Fibroblast of lung (primary cell): ENCODE data around the gene SCYGR3. TPM values are rescaled to one million over a fixed set of nuclear protein-coding genes. Genes with fewer than 3 reads are reported as not detected.
"Not testable (repeated sequence)": the region's sequence is repeated elsewhere in the genome, so short reads cannot be mapped to it uniquely, and the experiment has no call there.

ENCODE experiments used
- DNase-seq, 2 donors: peaks; one replicate each; pipeline versions ENCODE4 v3.0.0 to v3.0.0-alpha.2; 2010; ENCODE audit warnings: low read depth in 2 of 2
- H2AFZ ChIP-seq: 2 replicates; pipeline ENCODE4 v1.5.1; 2012; ENCODE audit warnings: low read length, control low read depth, inconsistent platforms
- H3K27ac ChIP-seq: 2 replicates; pipeline ENCODE4 v1.5.1; 2011; ENCODE audit warnings: low read length, control low read depth; ENCODE audit not compliant: insufficient read depth
- H3K27me3 ChIP-seq: 2 replicates; pipeline ENCODE4 v1.5.1; 2011; ENCODE audit warnings: mild to moderate bottlenecking, low read length; ENCODE audit not compliant: control insufficient read depth, insufficient read depth
- H3K36me3 ChIP-seq: 2 replicates; pipeline ENCODE4 v1.5.1; 2011; ENCODE audit warnings: low read length; ENCODE audit not compliant: control insufficient read depth, insufficient read depth
- H3K4me1 ChIP-seq: 2 replicates; pipeline ENCODE4 v1.5.1; 2011; ENCODE audit warnings: low read length; ENCODE audit not compliant: control insufficient read depth, insufficient read depth; ENCODE audit errors: extremely low read depth
- H3K4me2 ChIP-seq: 2 replicates; pipeline ENCODE4 v1.5.1; 2011; ENCODE audit warnings: low read length, control low read depth; ENCODE audit not compliant: insufficient read depth; ENCODE audit errors: extremely low read depth
- H3K4me3 ChIP-seq, 4 experiments: fragments of 200-600 bp in 1 of 4; sonication (generic) in 1 of 4; replicated peaks in 1 of 4; 2 replicates each; pipeline ENCODE4 v1.5.1; 2011 to 2016; ENCODE audit warnings: low read length in 4 of 4, low read depth in 3 of 4, mild to moderate bottlenecking in 3 of 4, control low read depth in 2 of 4, inconsistent platforms in 1 of 4, mixed read lengths in 1 of 4; ENCODE audit not compliant: insufficient read depth in 1 of 4; ENCODE audit errors: control extremely low read depth in 1 of 4
- H3K79me2 ChIP-seq: 2 replicates; pipeline ENCODE4 v1.5.1; 2012; ENCODE audit warnings: mild to moderate bottlenecking, low read length, inconsistent platforms; ENCODE audit not compliant: control insufficient read depth, insufficient read depth
- H3K9ac ChIP-seq: 2 replicates; pipeline ENCODE4 v1.5.1; 2011; ENCODE audit warnings: mild to moderate bottlenecking, low read length, control low read depth; ENCODE audit not compliant: insufficient read depth
- H3K9me3 ChIP-seq: 2 replicates; pipeline ENCODE4 v1.5.1; 2012; ENCODE audit warnings: low read depth, low read length; ENCODE audit not compliant: control insufficient read depth, insufficient read depth
- H4K20me1 ChIP-seq: 2 replicates; pipeline ENCODE4 v1.5.1; 2011; ENCODE audit warnings: low read length; ENCODE audit not compliant: control insufficient read depth, insufficient read depth; ENCODE audit errors: extremely low read depth
- CTCF ChIP-seq, 2 donors: IDR thresholded peaks in 1 of 2; conservative IDR thresholded peaks in 1 of 2; 1 replicate in 1 of 2; 2 replicates in 1 of 2; pipeline ENCODE4 v1.5.1; 2011 to 2012; ENCODE audit warnings: low read length in 2 of 2, control low read depth in 1 of 2, inconsistent platforms in 1 of 2, low read depth in 1 of 2, mild to moderate bottlenecking in 1 of 2
- EZH2 ChIP-seq: IDR thresholded peaks from 2 replicates; pipeline ENCODE4 v1.5.1; 2012; ENCODE audit warnings: low read length, control low read depth, mild to moderate bottlenecking; ENCODE audit errors: missing control alignments
- polyA plus RNA-seq, 2 donors: library from polyadenylated mRNA; depleted of rRNA in 1 of 2; stranded (reverse) in 1 of 2; unstranded in 1 of 2; fragments of >200 nt; gene quantifications; 2 replicates each; pipeline ENCODE4 v1.2.1, GENCODE V29; 2011 to 2012; ENCODE audit warnings: missing spikeins in 1 of 2
- total RNA-seq: library from RNA; depleted of rRNA; stranded (reverse); fragments of >200 nt; gene quantifications from 2 replicates; pipeline ENCODE4 v1.2.1, GENCODE V29; 2014

SCYGR3 gene
- total and polyA plus RNA-seq, 2 donors (not counting 1 experiment from before 2014, with no cell fraction given) = not detected

DNA sequence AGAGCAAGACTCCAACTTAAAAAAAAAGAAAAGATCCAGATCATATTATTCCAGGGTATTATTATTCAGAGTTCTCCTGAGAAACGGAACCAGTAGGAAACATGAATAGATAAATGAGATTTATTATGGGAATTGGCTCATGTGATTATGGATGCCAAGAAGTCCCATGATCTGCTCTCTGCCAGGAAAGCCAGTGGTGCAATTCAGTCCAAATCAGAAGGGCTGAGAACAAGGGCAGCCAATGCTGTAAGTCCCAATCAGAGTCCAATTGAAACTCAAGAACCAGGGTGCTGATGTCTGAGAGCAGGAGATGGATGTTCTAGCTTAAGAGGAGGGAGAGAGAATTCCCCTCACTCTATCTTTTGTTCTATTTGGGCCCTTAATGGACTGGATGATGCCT lies 8.2 kb downstream of the SCYGR3 start:
- Histone ChIP-seq H3K27ac (no peak overlapping the region), H3K4me1 (no peaks in the 10 kb centered on the region), H3K79me2 (no peaks in the 10 kb centered on the region), H3K36me3 (no peaks in the 10 kb centered on the region), H3K9ac (no peak overlapping the region), H3K27me3 (no peaks in the 10 kb centered on the region), H3K4me2 (no peak overlapping the region), H3K9me3 (no peaks in the 10 kb centered on the region), H3K4me3 (no peak overlapping the region), H2AFZ (no peak overlapping the region), H4K20me1 (no peaks in the 10 kb centered on the region)
- DNase-seq = no peak
- no peak for TF ChIP-seq CTCF (conservative IDR thresholded peaks at IDR 0.05 in 1 of 2, IDR thresholded peaks at IDR 0.05 in 1 of 2; ENCODE audit: low read depth in 1 of 2, low read length in 2 of 2)
- no peak for TF ChIP-seq EZH2

DNA sequence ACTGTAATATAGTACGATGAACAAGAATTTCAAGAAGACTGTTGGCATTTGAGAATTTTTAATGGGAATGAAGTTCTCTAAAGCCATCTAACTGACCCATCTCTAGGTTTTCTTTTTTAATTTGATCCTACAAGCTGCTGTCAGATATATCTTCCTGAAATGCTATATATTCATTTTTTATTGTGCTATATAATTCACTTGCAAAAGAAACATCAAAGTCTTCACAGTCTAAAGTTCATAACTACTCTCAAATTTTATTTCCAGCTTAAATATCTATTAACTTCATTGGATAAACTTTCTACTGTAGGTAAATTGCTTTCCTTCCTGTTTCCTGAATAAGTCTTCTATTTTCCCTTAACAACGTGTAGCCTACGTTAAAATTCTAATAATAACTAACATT lies 12.3 kb downstream of the SCYGR3 start:
- no peak overlapping the region for H3K4me3 ChIP-seq
- no peaks in the 10 kb centered on the region for H3K79me2 ChIP-seq
- no peaks in the 10 kb centered on the region for H4K20me1 ChIP-seq
- no peak overlapping the region for H2AFZ ChIP-seq
- H3K9ac ChIP-seq = no peak overlapping the region
- no peak overlapping the region for H3K4me2 ChIP-seq
- no peaks in the 10 kb centered on the region for H3K9me3 ChIP-seq
- H3K4me1 ChIP-seq = no peaks in the 10 kb centered on the region
- DNase-seq = no peak
- H3K27ac ChIP-seq = no peak overlapping the region
- no peaks in the 10 kb centered on the region for H3K36me3 ChIP-seq
- H3K27me3 ChIP-seq = no peaks in the 10 kb centered on the region
- TF ChIP-seq EZH2 (no peak), CTCF (conservative IDR thresholded peaks at IDR 0.05 in 1 of 2, IDR thresholded peaks at IDR 0.05 in 1 of 2; ENCODE audit: low read depth in 1 of 2, low read length in 2 of 2) (no peak)

DNA sequence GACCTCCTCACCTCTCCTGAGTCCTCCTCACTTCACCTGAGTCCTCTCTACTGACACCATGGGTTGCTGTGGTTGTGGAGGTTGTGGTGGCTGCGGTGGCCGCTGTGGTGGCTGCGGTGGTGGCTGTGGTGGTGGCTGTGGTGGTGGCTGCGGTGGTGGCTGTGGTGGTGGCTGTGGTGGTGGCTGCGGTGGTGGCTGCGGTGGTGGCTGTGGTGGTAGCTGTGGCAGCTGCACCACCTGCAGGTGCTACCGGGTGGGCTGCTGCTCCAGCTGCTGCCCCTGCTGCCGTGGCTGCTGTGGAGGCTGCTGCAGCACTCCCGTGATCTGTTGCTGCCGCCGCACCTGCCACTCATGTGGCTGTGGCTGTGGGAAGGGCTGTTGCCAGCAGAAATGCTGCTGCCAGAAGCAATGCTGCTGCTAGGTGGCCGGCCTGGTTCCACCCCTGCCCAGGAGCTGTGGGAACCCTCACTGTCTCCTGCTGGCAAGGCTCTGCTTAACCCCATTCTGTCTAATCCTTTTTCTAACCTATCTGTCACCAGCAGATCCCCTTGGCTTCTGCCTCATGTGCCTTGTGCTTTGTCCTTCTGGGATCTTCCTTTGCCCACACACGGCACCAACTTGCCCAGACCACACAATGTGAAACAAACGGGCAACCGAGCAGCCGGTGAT lies 15.7 kb downstream of the SCYGR3 start, which contains the start of gene SCYGR2:
TSS of gene SCYGR2 (plus strand) at position 59 of the 669 bp plus-strand sequence. CDS start at position 59, 0 bp downstream.
- not testable (repeated sequence) for H3K9ac ChIP-seq, H3K4me3 ChIP-seq, H2AFZ ChIP-seq, H3K4me1 ChIP-seq, H3K27ac ChIP-seq, H4K20me1 ChIP-seq, H3K27me3 ChIP-seq, H3K36me3 ChIP-seq, DNase-seq, H3K79me2 ChIP-seq, H3K9me3 ChIP-seq, H3K4me2 ChIP-seq
